Effector memory CD4-positive, alpha-beta T cell (primary cell): ENCODE measurements around the gene MAPKBP1.

ENCODE experiments used
- DNase-seq, 3 donors: peaks; one replicate each; pipeline ENCODE4 v3.0.0-alpha.2; 2020
- H3K27ac ChIP-seq: 2 replicates; pipeline ENCODE4 v1.7.0; 2013; ENCODE audit warnings: mild to moderate bottlenecking, low read length, moderate library complexity; ENCODE audit not compliant: insufficient read depth, poor library complexity, severe bottlenecking
- H3K27me3 ChIP-seq: replicated peaks from 2 replicates; pipeline ENCODE4 v1.7.0; 2013; ENCODE audit warnings: mild to moderate bottlenecking, low read length; ENCODE audit not compliant: insufficient read depth, control insufficient read depth, poor library complexity, severe bottlenecking
- H3K36me3 ChIP-seq: 2 replicates; pipeline ENCODE4 v1.7.0; 2013; ENCODE audit warnings: mild to moderate bottlenecking, low read length, moderate library complexity; ENCODE audit not compliant: control insufficient read depth, insufficient read depth
- H3K4me1 ChIP-seq: 2 replicates; pipeline ENCODE4 v1.7.0; 2013; ENCODE audit warnings: low read length, mild to moderate bottlenecking; ENCODE audit not compliant: control insufficient read depth, insufficient read depth, poor library complexity, severe bottlenecking
- H3K4me3 ChIP-seq: 2 replicates; pipeline ENCODE4 v1.7.0; 2013; ENCODE audit warnings: low read length, low read depth, mild to moderate bottlenecking; ENCODE audit not compliant: insufficient read depth, poor library complexity, severe bottlenecking
- H3K9me3 ChIP-seq: 2 replicates; pipeline ENCODE4 v1.7.0; 2013; ENCODE audit warnings: mild to moderate bottlenecking, low read length, moderate library complexity; ENCODE audit not compliant: control insufficient read depth

MAPKBP1 gene

GRCh38 chr15:41874736-41875135 lies 100.5 kb downstream of the MAPKBP1 start:
- peaks cover 6% of the 10 kb centered on the region for H3K4me1 ChIP-seq
- H3K9me3 ChIP-seq = no peaks in the 10 kb centered on the region
- DNase-seq = no peak
- no peaks in the 10 kb centered on the region for H3K36me3 ChIP-seq
- no peaks in the 10 kb centered on the region for H3K27me3 ChIP-seq
- H3K4me3 ChIP-seq = no peak overlapping the region
- H3K27ac ChIP-seq = no peak overlapping the region

DNA sequence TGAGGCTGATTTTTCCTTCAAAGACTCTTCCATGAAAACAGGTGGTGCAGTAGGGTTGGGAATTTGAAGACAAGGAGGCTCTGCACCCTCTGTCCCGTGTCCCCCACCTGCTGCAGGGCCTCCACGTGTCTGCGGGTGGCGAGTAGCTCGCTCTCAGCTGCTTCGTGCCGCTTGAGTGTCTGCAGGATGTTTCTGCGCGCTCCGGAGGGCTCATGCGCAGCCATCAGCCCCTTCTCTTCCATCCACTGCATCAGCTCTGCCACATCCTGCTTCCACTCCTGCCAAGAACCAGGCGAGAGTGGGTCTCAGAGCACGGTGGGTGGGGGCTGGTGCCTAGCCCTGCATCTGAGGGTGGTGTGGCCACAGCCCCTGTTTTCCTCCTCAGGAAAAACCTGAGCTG lies 101.7 kb downstream of the MAPKBP1 start:
- no peak for DNase-seq
- Histone ChIP-seq H3K4me3 (no peak overlapping the region), H3K9me3 (no peaks in the 10 kb centered on the region), H3K36me3 (no peaks in the 10 kb centered on the region), H3K27me3 (no peaks in the 10 kb centered on the region), H3K4me1 (no peaks in the 10 kb centered on the region), H3K27ac (no peak overlapping the region)

DNA sequence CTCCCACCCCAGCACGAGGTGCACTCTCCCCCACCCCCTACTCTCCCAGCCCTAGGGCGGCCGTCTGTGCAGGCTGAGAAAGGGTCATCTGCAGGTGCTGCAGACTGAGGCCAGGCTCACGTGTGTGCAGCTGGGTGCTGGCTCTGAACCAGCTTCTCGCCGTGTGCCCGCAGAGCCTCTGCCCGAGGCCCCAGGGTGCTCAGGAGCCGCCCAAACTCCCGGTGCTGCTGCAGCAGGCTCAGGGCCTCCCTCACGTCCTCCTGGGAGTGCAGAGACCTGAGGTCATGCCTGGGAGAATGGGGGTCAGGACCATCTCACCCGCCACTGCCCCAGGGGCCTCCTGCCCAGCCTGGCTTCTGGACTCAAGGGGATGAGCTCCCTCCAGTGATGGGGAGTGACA lies 102.4 kb downstream of the MAPKBP1 start:
- H3K9me3 ChIP-seq = no peaks in the 10 kb centered on the region
- H3K27me3 ChIP-seq = peaks cover 4% of the 10 kb centered on the region
- no peak overlapping the region for H3K4me3 ChIP-seq
- no peaks in the 10 kb centered on the region for H3K36me3 ChIP-seq
- no peak for DNase-seq
- H3K4me1 ChIP-seq = no peaks in the 10 kb centered on the region
- H3K27ac ChIP-seq = no peak overlapping the region
